Right ventricle myocardium inferior (tissue), 1 donor: ENCODE results near the gene USE1. TPM values are rescaled to one million over a fixed set of nuclear protein-coding genes. Genes with fewer than 3 reads are reported as not detected.
A peak's percentile ranks its signal among the peaks of the same experiment; 100 is the strongest.

Experiments
- ATAC-seq: fragments of 200-7000 bp; cut with Tn5 transposase; one replicate; pipeline ENCODE4 v1.9.1; 2020; ENCODE audit warnings: mild to moderate bottlenecking, moderate library complexity
- DNase-seq: peaks from one replicate; pipeline ENCODE4 v3.0.0; 2021; ENCODE audit errors: missing footprints
- intact Hi-C: fragments of 100-400 bp; cut with DNase I; formaldehyde crosslinking; loops from one replicate; pipeline ENCODE4 v1.11.0; 2022
- total RNA-seq: library from RNA; stranded (reverse); fragmentation: NEBNext Ultra II Directional; extraction: Animal tissue kit (Norgen Biotek cat#: 25700); gene quantifications from one replicate; pipeline ENCODE4 v1.2.1, GENCODE V29; 2021
- donor health status: DM: no; HTN: yes; CAD: no; lungs with severe emphysema.

Gene USE1
- total RNA-seq, 1 donor from 2014 or later, result 32.8 TPM

- DNase-seq (no peak), ATAC-seq (no peak)
- intact Hi-C loops, result loop anchor here (5.0 kb wide), 1 partner anchor 151 kb away; the partner anchor contains the start of genes HAUS8 and MYO9B
These were observed 12.7 kb downstream of the USE1 start for GRCh38 chr19:17227798-17228367.

GRCh38 chr19:17229890-17230289, 14.7 kb downstream of the USE1 start:
- ATAC-seq (no peak), DNase-seq (no peak)
- intact Hi-C loops, result loop anchor here (5.0 kb wide), 1 partner anchor 153 kb away; the partner anchor contains the start of genes HAUS8 and MYO9B

GRCh38 chr19:17232258-17232657, 17.1 kb downstream of the USE1 start:
- ATAC-seq (no peak), DNase-seq (no peak)
- intact Hi-C loops, result no loop called here

- ATAC-seq (peak; percentile 60), DNase-seq (no peak)
- intact Hi-C loops, result loop anchor here (1.0 kb wide), 1 partner anchor 168 kb away; no protein-coding TSS in a partner anchor
These were observed 19.7 kb downstream of the USE1 start for GRCh38 chr19:17234911-17235299.

GRCh38 chr19:17235300-17235970, 20.3 kb downstream of the USE1 start:
- DNase-seq (peak; percentile 87), ATAC-seq (peak; percentile 86)
- intact Hi-C loops, result loop anchor here (1.0 kb wide), 1 partner anchor 168 kb away; no protein-coding TSS in a partner anchor

- ATAC-seq (peak; percentile 32), DNase-seq (no peak)
- intact Hi-C loops, result loop anchor here (1.0 kb wide), 1 partner anchor 169 kb away; no protein-coding TSS in a partner anchor
These were observed 21.0 kb downstream of the USE1 start for GRCh38 chr19:17235971-17236777.

- ATAC-seq (no peak), DNase-seq (no peak)
- intact Hi-C loops, result no loop called here
These were observed 21.8 kb downstream of the USE1 start for GRCh38 chr19:17236811-17237543.

- intact Hi-C loops, result no loop called here
- ATAC-seq (no peak), DNase-seq (no peak)
These were observed 22.9 kb downstream of the USE1 start for GRCh38 chr19:17237747-17238706.

- no peak for DNase-seq
- intact Hi-C loops, result no loop called here
- ATAC-seq, result no peak
These were observed 25.1 kb downstream of the USE1 start for GRCh38 chr19:17240062-17240752.

GRCh38 chr19:17240826-17241399, 25.8 kb downstream of the USE1 start:
- DNase-seq (no peak), ATAC-seq (no peak)
- intact Hi-C loops, result no loop called here

- DNase-seq, result no peak
- no peak for ATAC-seq
- intact Hi-C loops, result loop anchor here (1.0 kb wide), 1 partner anchor 165 kb away; no protein-coding TSS in a partner anchor
These were observed 27.5 kb downstream of the USE1 start for GRCh38 chr19:17242431-17243208.

GRCh38 chr19:17243211-17243829, 28.2 kb downstream of the USE1 start:
- no peak for ATAC-seq

GRCh38 chr19:17243830-17244617, 28.9 kb downstream of the USE1 start:
- intact Hi-C loops, result no loop called here
- ATAC-seq, result peak; percentile 27
- peak; percentile 82 for DNase-seq

More at GRCh38 chr19:17243211-17243829, 28.2 kb downstream of the USE1 start:
- intact Hi-C loops, result no loop called here
- DNase-seq, result no peak

- intact Hi-C loops, result no loop called here
- no peak for DNase-seq
- no peak for ATAC-seq
These were observed 29.7 kb downstream of the USE1 start for GRCh38 chr19:17244618-17245534.
